ENCODE results near the gene KLF6. TPM values are rescaled to one million over a fixed set of nuclear protein-coding genes. Genes with fewer than 3 reads are reported as not detected.

Gene KLF6
- total RNA-seq, 4 donors from 2014 or later = 23.3 to 84.7 (median 49.8) TPM

- no peak for ATAC-seq
- Histone ChIP-seq H3K27ac (peak overlapping the region; percentile 97 to 100 (median 100)), H3K4me3 (peak overlapping the region in 3 of 4 donors; percentile 76 to 78 (median 78)), H3K4me1 (peaks cover 0 to 7% of the 10 kb centered on the region in 2 donors), H3K36me3 (peaks cover 0 to 9% of the 10 kb centered on the region in 2 donors), H3K27me3 (no peaks in the 10 kb centered on the region), H3K9me3 (no peaks in the 10 kb centered on the region)
- TF ChIP-seq, protein P1, sequence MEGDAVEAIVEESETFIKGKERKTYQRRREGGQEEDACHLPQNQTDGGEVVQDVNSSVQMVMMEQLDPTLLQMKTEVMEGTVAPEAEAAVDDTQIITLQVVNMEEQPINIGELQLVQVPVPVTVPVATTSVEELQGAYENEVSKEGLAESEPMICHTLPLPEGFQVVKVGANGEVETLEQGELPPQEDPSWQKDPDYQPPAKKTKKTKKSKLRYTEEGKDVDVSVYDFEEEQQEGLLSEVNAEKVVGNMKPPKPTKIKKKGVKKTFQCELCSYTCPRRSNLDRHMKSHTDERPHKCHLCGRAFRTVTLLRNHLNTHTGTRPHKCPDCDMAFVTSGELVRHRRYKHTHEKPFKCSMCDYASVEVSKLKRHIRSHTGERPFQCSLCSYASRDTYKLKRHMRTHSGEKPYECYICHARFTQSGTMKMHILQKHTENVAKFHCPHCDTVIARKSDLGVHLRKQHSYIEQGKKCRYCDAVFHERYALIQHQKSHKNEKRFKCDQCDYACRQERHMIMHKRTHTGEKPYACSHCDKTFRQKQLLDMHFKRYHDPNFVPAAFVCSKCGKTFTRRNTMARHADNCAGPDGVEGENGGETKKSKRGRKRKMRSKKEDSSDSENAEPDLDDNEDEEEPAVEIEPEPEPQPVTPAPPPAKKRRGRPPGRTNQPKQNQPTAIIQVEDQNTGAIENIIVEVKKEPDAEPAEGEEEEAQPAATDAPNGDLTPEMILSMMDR (IDR thresholded peaks at IDR 0.05 in 4 of 5, conservative IDR thresholded peaks at IDR 0.05 in 1 of 5) = no peak
- peak in 1 of 2 donors; percentile 9 for TF ChIP-seq POLR2A (IDR thresholded peaks at IDR 0.05)
- in situ Hi-C loops (cut with MboI; ENCODE audit: low sequenced_read_pairs in 4 of 4) (loop anchor here in 2 of 4 donors (25.0 kb wide), 2 partner anchors 324 to 976 kb away; no protein-coding TSS in a partner anchor), intact Hi-C loops (cut with DNase I; ENCODE audit: low total_unique reads) (loop anchor here (10.0 kb wide), 1 partner anchor 458 kb away; no protein-coding TSS in a partner anchor)
- DNase-seq = no peak
Measured at GRCh38 chr10:3786295-3787015, 1.4 kb upstream of the KLF6 start.

DNA sequence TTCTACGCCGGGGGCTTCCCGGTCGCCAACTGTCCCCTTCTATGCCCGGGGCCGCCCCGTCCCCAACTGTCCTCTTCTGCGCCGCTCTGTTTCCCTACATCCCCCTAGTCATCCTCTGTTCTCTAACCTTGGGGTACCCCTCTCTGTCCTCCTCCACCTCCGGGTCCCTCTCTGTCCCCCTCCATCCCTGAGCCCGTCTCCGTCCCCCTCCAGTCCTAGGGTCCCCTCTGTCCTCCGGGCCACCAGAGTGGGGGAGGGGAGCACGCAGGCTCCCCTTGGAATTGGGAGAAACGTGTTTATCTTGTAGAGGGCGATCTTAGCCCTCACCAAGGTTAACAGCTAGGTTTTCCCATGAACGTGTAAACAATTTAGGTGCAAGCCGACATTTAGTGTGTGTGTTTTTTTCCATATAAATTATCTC is 852 bp upstream of the KLF6 start:
- in situ Hi-C loops (cut with MboI; ENCODE audit: low sequenced_read_pairs in 4 of 4) = loop anchor here in 2 of 4 donors (25.0 kb wide), 2 partner anchors 324 to 976 kb away; no protein-coding TSS in a partner anchor
- TF ChIP-seq POLR2A (IDR thresholded peaks at IDR 0.05) = no peak
- TF ChIP-seq, protein P1 (IDR thresholded peaks at IDR 0.05 in 4 of 5, conservative IDR thresholded peaks at IDR 0.05 in 1 of 5) = no peak
- intact Hi-C loops (cut with DNase I; ENCODE audit: low total_unique reads) = loop anchor here (1.0 to 10.0 kb wide), 3 partner anchors 17 to 459 kb away; no protein-coding TSS in a partner anchor
- peak overlapping the region; percentile 69 to 78 (median 77) for H3K4me3 ChIP-seq
- H3K36me3 ChIP-seq = peaks cover 0 to 15% of the 10 kb centered on the region in 2 donors
- DNase-seq (no peak), ATAC-seq (peak in 1 of 2 donors; percentile 0)
- peak overlapping the region; percentile 97 to 100 (median 100) for H3K27ac ChIP-seq
- H3K9me3 ChIP-seq = no peaks in the 10 kb centered on the region
- peaks cover 6 to 13% of the 10 kb centered on the region in 2 donors for H3K4me1 ChIP-seq
- no peaks in the 10 kb centered on the region for H3K27me3 ChIP-seq

- DNase-seq = peak; percentile 99
- Histone ChIP-seq H3K4me3 (peak overlapping the region; percentile 83 to 94 (median 90)), H3K27ac (peak overlapping the region; percentile 97 to 100 (median 100)), H3K9me3 (no peaks in the 10 kb centered on the region), H3K4me1 (peaks cover 11 to 18% of the 10 kb centered on the region in 2 donors), H3K27me3 (no peaks in the 10 kb centered on the region), H3K36me3 (peaks cover 0 to 20% of the 10 kb centered on the region in 2 donors)
- TF ChIP-seq POLR2A (IDR thresholded peaks at IDR 0.05) = peak; percentile 100
- TF ChIP-seq, protein P1 (IDR thresholded peaks at IDR 0.05 in 4 of 5, conservative IDR thresholded peaks at IDR 0.05 in 1 of 5) = peak in 2 of 5 experiments; percentile 14 to 34
- ATAC-seq = peak; percentile 55 to 62
- in situ Hi-C loops (cut with MboI; ENCODE audit: low sequenced_read_pairs in 4 of 4) = loop anchor here in 2 of 4 donors (25.0 kb wide), 2 partner anchors 323 to 977 kb away; no protein-coding TSS in a partner anchor
- intact Hi-C loops (cut with DNase I; ENCODE audit: low total_unique reads) = loop anchor here (1.0 to 10.0 kb wide), 3 partner anchors 18 to 459 kb away; no protein-coding TSS in a partner anchor
Measured at GRCh38 chr10:3785251-3785850, 342 bp upstream of the KLF6 start.

- TF ChIP-seq POLR2A (IDR thresholded peaks at IDR 0.05) = peak; percentile 53 to 55
- TF ChIP-seq, protein P1 (IDR thresholded peaks at IDR 0.05 in 4 of 5, conservative IDR thresholded peaks at IDR 0.05 in 1 of 5) = no peak
- H3K4me3 ChIP-seq = peak overlapping the region; percentile 83 to 94 (median 90)
- H3K27me3 ChIP-seq = no peaks in the 10 kb centered on the region
- H3K36me3 ChIP-seq = peaks cover 0 to 35% of the 10 kb centered on the region in 2 donors
- H3K4me1 ChIP-seq = peaks cover 26 to 33% of the 10 kb centered on the region in 2 donors
- H3K9me3 ChIP-seq = no peaks in the 10 kb centered on the region
- intact Hi-C loops (cut with DNase I; ENCODE audit: low total_unique reads) (loop anchor here (1.0 to 10.0 kb wide), 9 partner anchors 26 to 983 kb away; no protein-coding TSS in a partner anchor), in situ Hi-C loops (cut with MboI; ENCODE audit: low sequenced_read_pairs in 4 of 4) (loop anchor here in 2 of 4 donors (5.0 to 25.0 kb wide), 3 partner anchors 322 to 978 kb away; no protein-coding TSS in a partner anchor)
- DNase-seq = peak; percentile 85 to 87
- H3K27ac ChIP-seq = peak overlapping the region; percentile 97 to 100 (median 98)
- ATAC-seq = peak; percentile 40 to 48
Measured at GRCh38 chr10:3783682-3784432, 1.2 kb downstream of the KLF6 start.

All from gastrocnemius medialis (tissue), 4 donors.